Tibial nerve (tissue), 4 donors: ENCODE results near the gene CD177.
"Not testable (repeated sequence)": the region's sequence is repeated elsewhere in the genome, so short reads cannot be mapped to it uniquely, and the experiment has no call there.

Experiments used
- CTCF ChIP-seq, 5 experiments: fragments of 200-600 bp in 3 of 5; fragments of 450-650 bp in 2 of 5; sonication (generic) in 3 of 5; IDR thresholded peaks; one replicate each; pipeline ENCODE4 v1.5.1; 2016 to 2019; ENCODE audit warnings: antibody characterized with exemption in 5 of 5, mild to moderate bottlenecking in 3 of 5, moderate library complexity in 2 of 5
- EP300 ChIP-seq, 2 donors: sonication (generic); formaldehyde crosslinking; IDR thresholded peaks; one replicate each; pipeline ENCODE4 v1.6.1; 2017; ENCODE audit warnings: antibody characterized with exemption in 2 of 2, mild to moderate bottlenecking in 1 of 2
- POLR2A ChIP-seq, 2 donors: fragments of 450-650 bp; IDR thresholded peaks; one replicate each; pipeline ENCODE4 v1.6.1; 2017; ENCODE audit warnings: antibody characterized with exemption in 2 of 2, mild to moderate bottlenecking in 2 of 2, moderate library complexity in 2 of 2

- TF ChIP-seq POLR2A, EP300, CTCF (IDR thresholded peaks at IDR 0.05): not testable (repeated sequence)
Observed at GRCh38 chr19:43329049-43329448, 24.4 kb upstream of the CD177 start.
